ENCODE results near the gene A4GALT.
"Not testable (repeated sequence)": the region's sequence is repeated elsewhere in the genome, so short reads cannot be mapped to it uniquely, and the experiment has no call there.

The A4GALT gene

GRCh38 chr22:42682113-42682851 is 38.4 kb downstream of the A4GALT start:
- DNase-seq (ENCODE audit: low spot score): no peak

- DNase-seq (ENCODE audit: low spot score): no peak
These were observed 40.0 kb downstream of the A4GALT start for GRCh38 chr22:42680648-42681047.

GRCh38 chr22:42679691-42680090 is 41.0 kb downstream of the A4GALT start:
- DNase-seq (ENCODE audit: low spot score): no peak

- DNase-seq (ENCODE audit: low spot score): no peak
These were observed 41.8 kb downstream of the A4GALT start for GRCh38 chr22:42678894-42679293.

DNA sequence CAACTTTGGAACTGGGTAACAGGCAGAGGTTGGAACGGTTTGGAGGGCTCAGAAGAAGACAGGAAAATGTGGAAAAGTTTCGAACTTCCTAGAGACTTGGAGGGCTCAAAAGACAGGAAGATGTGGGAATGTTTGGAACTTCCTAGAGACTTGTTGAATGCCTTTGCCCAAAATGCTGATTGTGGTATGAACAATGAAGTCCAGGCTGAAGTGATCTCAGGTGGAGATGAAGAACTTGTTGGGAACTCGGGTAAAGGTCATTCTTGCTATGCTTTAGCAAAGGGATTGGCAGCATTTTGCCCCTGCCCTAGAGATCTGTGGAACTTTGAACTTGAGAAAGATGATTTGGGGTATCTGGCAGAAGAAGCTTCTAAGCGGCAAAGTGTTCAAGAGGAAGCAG is 42.7 kb downstream of the A4GALT start:
- DNase-seq (ENCODE audit: low spot score): not testable (repeated sequence)

- DNase-seq (ENCODE audit: low spot score): no peak
These were observed 44.5 kb downstream of the A4GALT start for GRCh38 chr22:42676059-42676607.

- no peak for DNase-seq (ENCODE audit: low spot score)
These were observed 46.7 kb downstream of the A4GALT start for GRCh38 chr22:42673898-42674401.

GRCh38 chr22:42673071-42673470 is 47.6 kb downstream of the A4GALT start:
- DNase-seq (ENCODE audit: low spot score): not testable (repeated sequence)

DNA sequence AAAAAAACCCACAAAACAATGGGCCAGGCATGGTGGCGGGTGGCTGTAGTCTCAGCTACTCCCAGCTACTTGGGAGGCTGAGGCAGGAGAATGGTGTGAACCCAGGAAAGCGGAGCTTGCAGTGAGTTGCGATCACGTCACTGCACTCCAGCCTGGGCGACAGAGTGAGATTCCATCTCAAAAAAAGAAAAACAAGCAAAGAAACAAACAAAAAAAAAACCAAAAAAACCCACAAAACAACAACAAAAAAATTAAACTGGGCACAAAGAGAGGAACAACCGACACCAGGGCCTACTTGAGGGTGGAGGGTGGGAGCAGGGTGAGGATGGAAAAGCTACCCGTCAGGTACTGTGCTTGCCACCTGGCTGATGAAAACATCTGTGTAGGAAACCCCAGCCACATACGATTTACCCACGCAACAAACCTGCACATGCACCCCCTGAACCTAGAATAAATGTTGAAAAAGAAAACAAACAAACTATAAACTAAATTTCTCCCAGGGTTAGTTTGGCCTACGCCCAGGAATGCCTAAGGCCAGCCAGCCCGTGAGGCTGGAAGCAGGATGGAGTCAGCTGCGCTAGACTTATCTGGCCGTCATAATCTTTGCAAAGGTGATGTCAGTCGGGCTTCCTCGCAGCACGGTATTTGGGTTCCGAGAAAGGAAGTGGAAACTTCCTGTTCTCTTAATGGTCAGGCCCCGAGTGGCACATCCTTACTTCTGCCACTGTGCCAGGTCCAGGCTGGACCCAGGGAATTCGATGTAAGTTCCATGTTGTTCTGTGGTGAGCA is 49.6 kb downstream of the A4GALT start:
- no peak for DNase-seq (ENCODE audit: low spot score)

DNA sequence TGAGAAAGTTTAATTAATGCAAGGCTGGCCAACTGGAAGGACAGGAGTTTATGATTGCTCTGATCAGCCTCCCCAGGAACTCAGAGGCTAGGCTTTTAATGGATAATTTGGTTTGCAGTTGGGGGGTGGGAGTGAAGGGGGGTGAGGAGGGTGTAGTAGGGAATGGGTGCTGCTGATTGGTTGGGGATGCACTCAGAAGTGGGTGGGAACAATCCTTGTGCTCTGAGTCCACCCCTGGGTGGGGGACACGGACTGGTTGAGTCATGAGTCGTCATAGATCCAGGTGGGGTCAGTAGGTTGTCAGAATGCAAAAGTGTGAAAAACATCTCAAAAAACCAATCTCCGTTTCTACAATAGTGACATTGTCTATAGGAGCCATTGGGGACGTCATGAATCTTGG is 50.6 kb downstream of the A4GALT start:
- DNase-seq (ENCODE audit: low spot score): no peak

DNA sequence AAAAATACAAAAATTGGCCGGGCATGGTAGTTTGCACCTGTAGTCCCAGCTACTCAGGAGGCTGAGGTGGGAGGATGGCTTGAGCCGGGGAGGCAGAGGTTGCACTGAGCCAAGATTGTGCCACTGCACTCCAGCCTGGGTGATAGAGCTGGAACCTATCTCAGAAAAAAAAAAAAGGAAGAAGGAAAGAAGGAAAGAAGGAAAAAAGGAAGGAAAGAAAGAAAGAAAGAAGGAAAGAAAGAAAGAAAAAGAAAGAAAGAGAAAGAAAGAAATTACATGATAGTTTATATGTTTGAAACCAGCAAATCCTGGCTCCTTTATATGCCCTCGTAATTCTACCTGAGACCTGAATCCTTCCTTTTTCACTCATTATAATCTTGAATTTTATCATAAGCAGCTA is 54.3 kb downstream of the A4GALT start:
- not testable (repeated sequence) for DNase-seq (ENCODE audit: low spot score)

DNA sequence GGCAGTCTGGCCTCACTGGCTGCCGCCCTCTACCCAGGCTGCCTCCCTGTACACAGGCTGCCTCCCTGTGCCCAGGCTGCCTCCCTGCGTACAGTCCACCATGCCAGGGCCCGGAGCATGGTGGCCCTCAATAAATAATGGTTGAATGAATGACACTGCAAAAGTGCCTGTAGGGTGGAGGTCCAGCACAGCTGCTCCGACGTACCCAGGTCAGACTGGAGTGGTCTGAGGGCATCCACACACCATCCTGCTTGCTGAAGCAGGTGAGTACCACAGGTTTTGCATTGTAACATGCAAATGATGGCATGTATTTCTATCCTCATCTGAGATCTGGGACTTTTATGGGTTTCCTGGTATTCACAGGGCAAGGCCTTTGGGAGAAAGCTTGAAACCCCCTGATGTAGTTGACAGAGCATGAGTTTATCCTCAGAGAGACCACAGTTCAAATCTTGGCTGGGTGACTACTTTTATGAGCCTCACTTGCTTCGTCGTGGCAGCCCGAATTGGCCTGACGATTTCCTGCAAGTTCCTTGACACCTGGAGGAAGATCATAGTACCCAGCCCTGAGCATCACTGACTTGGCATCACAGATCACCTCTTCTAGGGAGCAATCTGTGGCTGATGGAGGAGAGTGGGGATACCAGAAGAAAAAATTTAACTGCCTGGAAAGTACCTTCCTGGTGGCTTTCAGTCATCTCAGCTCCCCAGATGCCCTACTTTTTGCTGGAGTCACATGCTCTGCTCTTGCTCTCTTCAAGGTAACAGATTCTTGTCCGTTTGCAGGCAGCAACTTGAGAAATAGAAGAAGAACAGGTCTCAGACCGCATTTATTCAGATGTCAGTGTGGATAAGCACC is 55.5 kb downstream of the A4GALT start:
- DNase-seq (ENCODE audit: low spot score): no peak

DNA sequence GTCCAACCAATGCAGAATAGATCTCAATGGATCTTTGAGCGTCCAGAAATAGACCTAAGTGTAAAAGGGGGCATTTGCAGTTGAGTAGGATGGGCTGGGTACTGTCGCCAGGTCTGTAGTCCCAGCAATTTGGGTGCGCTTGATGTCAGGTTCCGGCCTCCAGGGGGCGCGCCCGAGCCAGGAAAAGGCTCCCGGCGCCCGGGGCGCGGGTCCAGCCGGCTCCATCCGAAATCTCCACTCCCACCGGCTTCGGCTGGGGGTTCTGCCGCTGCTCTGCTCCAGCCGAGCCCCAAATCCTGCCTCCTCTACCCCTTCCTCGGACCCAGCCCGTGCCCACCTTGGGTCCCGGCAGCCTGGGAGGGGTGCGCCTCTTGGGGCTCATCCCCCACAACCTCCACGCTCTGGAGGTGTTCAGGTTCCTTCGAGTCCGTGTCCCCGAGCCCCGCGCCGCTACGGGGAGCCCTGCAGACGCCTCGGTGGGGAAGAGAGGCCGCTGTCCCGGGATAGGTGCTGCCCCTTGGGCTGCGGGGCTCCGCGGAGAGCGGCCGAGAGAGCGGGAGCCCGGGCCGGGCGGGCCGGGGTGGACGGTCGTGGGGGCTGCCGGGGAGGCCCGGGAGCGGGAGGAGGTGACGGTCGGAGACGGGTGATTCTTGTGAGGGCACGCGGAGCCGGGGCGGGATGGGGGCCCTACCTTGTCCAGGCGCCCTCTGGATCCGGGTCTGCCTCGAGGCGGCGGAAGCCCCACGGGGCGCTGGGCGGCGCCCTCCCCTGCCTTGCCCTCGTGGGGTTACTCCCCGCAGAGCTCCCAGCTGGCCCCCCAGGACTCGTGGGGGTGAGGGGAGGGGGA is 58.5 kb downstream of the A4GALT start:
- DNase-seq (ENCODE audit: low spot score): peak; percentile 72

DNA sequence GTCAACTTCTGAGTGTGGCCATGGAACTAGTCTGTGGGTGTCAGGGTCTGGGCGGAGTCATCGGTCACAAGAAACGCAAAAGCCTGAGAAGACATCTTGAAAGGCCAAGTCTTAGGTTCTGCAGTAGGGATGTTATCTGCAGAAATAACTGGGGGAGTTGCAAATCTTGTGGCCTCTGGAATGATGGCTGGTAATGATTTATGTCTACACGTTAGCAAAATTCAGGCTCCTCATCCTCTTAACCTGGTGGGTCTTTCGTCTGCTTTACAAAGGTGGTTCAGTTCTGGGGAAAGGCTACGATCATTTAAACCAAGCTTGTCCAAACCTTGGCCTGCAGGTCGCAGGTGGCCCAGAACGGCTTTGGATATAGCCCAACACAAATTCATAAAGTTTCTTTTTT is 64.1 kb downstream of the A4GALT start:
- no peak for DNase-seq (ENCODE audit: low spot score)

GRCh38 chr22:42655693-42656092 is 65.0 kb downstream of the A4GALT start:
- DNase-seq (ENCODE audit: low spot score): no peak

- DNase-seq (ENCODE audit: low spot score): no peak
These were observed 66.1 kb downstream of the A4GALT start for GRCh38 chr22:42654436-42655073.

DNA sequence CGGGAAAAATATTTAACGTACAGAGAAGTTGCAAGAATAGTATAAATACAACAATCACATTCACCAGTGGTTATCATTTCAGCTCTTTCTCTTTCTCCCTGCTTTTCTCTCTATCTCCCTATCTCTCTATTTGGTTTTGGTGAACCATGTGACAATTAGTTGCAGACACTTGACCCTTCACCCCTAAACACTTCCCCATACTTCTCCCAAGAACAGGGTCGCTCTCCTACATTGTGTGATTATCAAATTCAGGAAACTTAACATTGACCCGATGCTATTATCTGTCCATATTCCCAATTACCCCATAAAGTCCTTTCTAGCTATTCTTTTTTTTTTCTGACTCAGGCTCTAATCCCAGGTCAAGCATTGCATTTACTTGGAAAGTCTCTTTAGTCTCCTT is 66.7 kb downstream of the A4GALT start:
- DNase-seq (ENCODE audit: low spot score): no peak

GRCh38 chr22:42651134-42651533 is 69.5 kb downstream of the A4GALT start:
- DNase-seq (ENCODE audit: low spot score): no peak

DNA sequence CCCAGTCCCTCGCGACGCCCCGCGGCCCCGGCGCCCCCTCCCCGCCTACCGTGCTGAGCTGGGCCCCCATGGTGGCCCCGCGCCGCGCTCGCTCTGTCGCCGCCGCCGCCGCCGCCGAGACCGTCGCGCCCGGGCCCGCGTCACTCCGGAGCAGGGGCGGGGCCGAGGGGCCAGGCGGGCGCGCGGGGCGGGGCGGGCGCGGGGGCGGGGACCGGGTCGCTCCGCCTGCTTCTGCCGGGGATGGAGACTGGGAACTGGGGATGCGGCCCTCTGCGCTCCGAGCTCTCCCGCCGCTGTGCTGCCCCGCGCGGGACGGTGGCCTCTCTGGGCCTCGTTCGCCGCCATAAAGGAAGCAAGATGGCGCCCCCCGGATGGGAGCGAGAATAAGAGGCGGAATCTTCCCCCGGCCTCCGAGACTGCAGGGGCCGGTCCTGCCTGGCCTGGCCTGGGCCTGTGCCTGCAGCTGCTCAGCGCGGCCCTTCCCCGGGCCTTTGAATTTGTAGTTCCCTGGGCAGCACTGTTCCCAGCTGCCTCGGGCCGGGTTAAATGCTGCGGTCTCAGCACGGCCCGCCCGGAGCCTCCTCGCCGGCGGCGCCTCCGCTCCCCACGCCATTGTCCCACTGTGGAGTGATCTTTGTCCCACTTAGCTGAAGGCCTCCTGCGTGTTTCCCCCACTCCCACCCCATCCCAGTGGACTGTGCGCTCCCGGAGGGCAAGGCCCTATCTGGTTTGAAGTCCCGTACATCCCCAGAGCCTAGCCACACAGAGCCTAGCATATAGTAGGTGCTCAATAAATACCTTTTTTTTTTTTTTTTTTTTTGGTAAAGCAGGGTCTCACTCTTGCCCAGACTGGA is 71.2 kb downstream of the A4GALT start, which contains the start of gene CYB5R3:
Gene CYB5R3, minus strand, starts transcription at position 147 of the 854 bp plus-strand sequence. Its CDS starts 77 bp downstream, at position 70.
- DNase-seq (ENCODE audit: low spot score): peak; percentile 61
